Body of pancreas (tissue), 4 donors: Measurements from ENCODE around the gene PLXNA1. TPM values are rescaled to one million over a fixed set of nuclear protein-coding genes. Genes with fewer than 3 reads are reported as not detected.

Experiments
- ATAC-seq: fragments of 150-250 bp; one replicate; pipeline ENCODE4 v1.9.1; 2016
- DNase-seq, 4 donors: peaks; one replicate each; pipeline ENCODE4 v3.0.0-alpha.2; 2019
- H3K27ac ChIP-seq, 4 donors: fragments of 200-600 bp; sonication (generic); 1 replicate in 3 of 4; 2 replicates in 1 of 4; pipeline versions ENCODE4 v1.5.1 to v1.6.1; 2016 to 2019; ENCODE audit warnings: mild to moderate bottlenecking in 1 of 4, mixed read lengths in 1 of 4, moderate library complexity in 1 of 4
- H3K27me3 ChIP-seq, 2 donors: fragments of 200-600 bp; sonication (generic); one replicate each; pipeline ENCODE4 v1.6.0; 2016; ENCODE audit warnings: mild to moderate bottlenecking in 1 of 2
- H3K36me3 ChIP-seq, 2 donors: fragments of 200-600 bp; sonication (generic); replicated peaks in 1 of 2; 2 replicates each; pipeline ENCODE4 v1.5.1; 2016; ENCODE audit warnings: low read depth in 2 of 2; ENCODE audit not compliant: insufficient read depth in 1 of 2
- H3K4me1 ChIP-seq: fragments of 200-600 bp; sonication (generic); one replicate; pipeline ENCODE4 v1.6.0; 2016
- H3K4me3 ChIP-seq, 2 donors: fragments of 200-600 bp; sonication (generic); 1 replicate in 1 of 2; 2 replicates in 1 of 2; pipeline ENCODE4 v1.5.1; 2016 to 2019
- H3K9me3 ChIP-seq, 3 donors: fragments of 200-600 bp; sonication (generic); 1 replicate in 2 of 3; 2 replicates in 1 of 3; pipeline ENCODE4 v1.5.1; 2016
- CTCF ChIP-seq, 7 experiments: fragments of 450-650 bp in 4 of 7; fragments of 200-600 bp in 3 of 7; sonication (generic) in 3 of 7; IDR thresholded peaks; one replicate each; pipeline ENCODE4 v1.5.1; 2016 to 2019; ENCODE audit warnings: antibody characterized with exemption in 7 of 7
- POLR2A ChIP-seq, 3 donors: fragments of 450-650 bp; IDR thresholded peaks; one replicate each; pipeline ENCODE4 v1.6.1; 2016; ENCODE audit warnings: antibody characterized with exemption in 3 of 3, mild to moderate bottlenecking in 2 of 3
- WGBS, 2 donors: methylation state at CpG; one replicate each; pipeline ENCODE4 v1.1.5; 2017; 5-methylcytosine and 5-hydroxymethylcytosine counted together
- intact Hi-C: fragments of 100-400 bp; cut with DNase I; formaldehyde crosslinking; loops from one replicate; pipeline ENCODE4 v1.15.1; 2023
- total RNA-seq, 2 donors: library from RNA; depleted of rRNA; stranded (reverse); fragments of >200 nt; gene quantifications; one replicate each; pipeline ENCODE4 v1.1.0, GENCODE V29; 2016

Gene PLXNA1
- total RNA-seq, 2 donors from 2014 or later: 13.2 to 25.1 TPM

- Histone ChIP-seq H3K36me3 (no peaks in the 10 kb centered on the region), H3K27me3 (no peaks in the 10 kb centered on the region), H3K27ac (no peak overlapping the region), H3K4me3 (no peak overlapping the region), H3K4me1 (peaks cover 16% of the 10 kb centered on the region), H3K9me3 (no peaks in the 10 kb centered on the region)
- 90 to 94% methylated on average over 8 to 11 of the region's 11 CpGs for WGBS, 2 donors
- peak in 2 of 4 donors; percentile 11 to 22 for DNase-seq
- intact Hi-C loops: no loop called here
- no peak for ATAC-seq
- TF ChIP-seq POLR2A (IDR thresholded peaks at IDR 0.05) (no peak), CTCF (IDR thresholded peaks at IDR 0.05) (no peak)
Observed at GRCh38 chr3:126961791-126962461, 21.0 kb upstream of the PLXNA1 start.

- H3K27me3 ChIP-seq: no peaks in the 10 kb centered on the region
- 92 to 95% methylated on average over 5 to 8 of the region's 8 CpGs for WGBS, 2 donors
- no peak overlapping the region for H3K27ac ChIP-seq
- H3K9me3 ChIP-seq: no peaks in the 10 kb centered on the region
- no peak for TF ChIP-seq POLR2A (IDR thresholded peaks at IDR 0.05)
- TF ChIP-seq CTCF (IDR thresholded peaks at IDR 0.05): no peak
- H3K4me3 ChIP-seq: no peak overlapping the region
- peak in 1 of 4 donors; percentile 6 for DNase-seq
- H3K36me3 ChIP-seq: no peaks in the 10 kb centered on the region
- H3K4me1 ChIP-seq: peaks cover 16% of the 10 kb centered on the region
- intact Hi-C loops: no loop called here
- no peak for ATAC-seq
Observed at GRCh38 chr3:126962756-126963155, 20.2 kb upstream of the PLXNA1 start.

- H3K9me3 ChIP-seq: no peaks in the 10 kb centered on the region
- H3K27ac ChIP-seq: no peak overlapping the region
- H3K4me3 ChIP-seq: no peak overlapping the region
- H3K36me3 ChIP-seq: no peaks in the 10 kb centered on the region
- WGBS, 2 donors: 92 to 95% methylated on average over 7 of the region's 7 CpGs
- no peaks in the 10 kb centered on the region for H3K27me3 ChIP-seq
- TF ChIP-seq CTCF (IDR thresholded peaks at IDR 0.05) (no peak), POLR2A (IDR thresholded peaks at IDR 0.05) (no peak)
- peaks cover 16% of the 10 kb centered on the region for H3K4me1 ChIP-seq
- ATAC-seq (no peak), DNase-seq (peak in 1 of 4 donors; percentile 4)
- intact Hi-C loops: no loop called here
Observed at GRCh38 chr3:126963261-126964190, 19.4 kb upstream of the PLXNA1 start.

GRCh38 chr3:126964261-126964660 lies 18.7 kb upstream of the PLXNA1 start:
- Histone ChIP-seq H3K36me3 (no peaks in the 10 kb centered on the region), H3K27me3 (no peaks in the 10 kb centered on the region), H3K9me3 (no peaks in the 10 kb centered on the region), H3K4me1 (peaks cover 16% of the 10 kb centered on the region), H3K27ac (no peak overlapping the region), H3K4me3 (no peak overlapping the region)
- WGBS, 2 donors: 81 to 82% methylated on average over 7 of the region's 7 CpGs
- DNase-seq (no peak), ATAC-seq (no peak)
- intact Hi-C loops: no loop called here
- TF ChIP-seq POLR2A (IDR thresholded peaks at IDR 0.05): no peak
- TF ChIP-seq CTCF (IDR thresholded peaks at IDR 0.05): no peak
